ENCODE measurements around the gene PIP4P1. TPM values are rescaled to one million over a fixed set of nuclear protein-coding genes. Genes with fewer than 3 reads are reported as not detected.
A peak's percentile ranks its signal among the peaks of the same experiment; 100 is the strongest.

The PIP4P1 gene
- total and polyA plus RNA-seq, 10 of the 15 experiments (the other 5 are each of a cell fraction or from before 2014, with no cell fraction given), result 19.1 to 47.4 (median 39.7) TPM

DNA sequence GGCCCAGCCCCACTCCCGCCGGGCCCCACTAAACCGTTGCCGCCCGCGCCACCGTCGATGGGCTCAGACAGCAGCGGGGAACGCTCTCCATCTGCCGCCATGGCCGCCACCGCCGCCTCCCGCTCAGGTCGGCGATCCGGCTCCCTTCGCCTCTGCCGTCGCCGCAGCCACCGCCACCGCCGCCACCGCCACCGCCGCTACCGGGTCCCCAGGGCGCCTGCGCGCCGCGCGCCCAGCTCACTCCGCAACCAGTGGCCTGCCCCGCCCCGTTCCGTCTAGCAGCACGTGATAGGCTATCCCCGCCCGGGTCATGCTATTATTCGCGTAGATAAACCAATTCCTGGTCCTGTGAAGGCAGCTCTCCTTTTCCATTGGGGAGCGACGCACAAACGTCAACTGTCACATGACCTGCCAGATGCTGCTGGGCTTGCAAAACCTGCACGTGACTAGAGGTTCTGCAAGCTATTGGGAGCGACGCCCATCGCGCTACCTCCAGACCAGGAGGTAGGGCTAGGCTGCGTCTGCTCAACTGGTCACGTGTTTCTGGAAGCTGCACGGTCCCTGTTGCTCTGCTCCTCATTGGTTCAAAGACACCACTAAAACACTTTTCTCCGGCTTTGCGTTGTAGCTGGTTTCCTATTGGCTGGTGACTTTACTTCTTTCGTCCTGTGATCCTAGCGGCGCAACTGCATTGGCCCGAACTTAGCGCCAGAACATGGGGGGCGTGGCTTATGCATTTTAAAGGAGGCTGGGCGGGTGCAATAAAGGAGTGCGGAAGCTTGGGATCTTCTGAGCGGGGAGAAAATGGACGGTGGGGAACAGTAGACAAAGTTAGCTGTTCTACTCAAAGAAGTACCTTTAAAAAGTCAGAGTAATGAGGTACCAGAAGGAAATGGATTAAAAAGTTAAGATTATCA lies at the start of gene PIP4P1 (continued):
- TF ChIP-seq RELB (IDR thresholded peaks at IDR 0.05; ENCODE audit: low read depth) (peak; percentile 57; the same call in 1 of the 2 replicates), GATAD2B (conservative IDR thresholded peaks at IDR 0.05; ENCODE audit: low read depth) (peak; percentile 67), RBBP5 (conservative IDR thresholded peaks at IDR 0.05) (no peak), CBFB (IDR thresholded peaks at IDR 0.05; ENCODE audit: low read depth) (no peak), FOS (IDR thresholded peaks at IDR 0.05; ENCODE audit: borderline replicate concordance, extremely low read depth, insufficient read length) (peak; percentile 79), CHD2 (IDR thresholded peaks at IDR 0.05; ENCODE audit: borderline replicate concordance, low read depth, low read length) (peak; percentile 92; the same call in 1 of the 2 replicates), BMI1 (IDR thresholded peaks at IDR 0.05; ENCODE audit: borderline replicate concordance) (no peak), PAX8 (IDR thresholded peaks at IDR 0.05) (no peak), JUND (IDR thresholded peaks at IDR 0.05; ENCODE audit: low read depth, low read length) (no peak), PML (IDR thresholded peaks at IDR 0.05; ENCODE audit: low read length) (peak; percentile 74; the same call in 1 of the 2 replicates), KLF5 (IDR thresholded peaks at IDR 0.05; ENCODE audit: partially characterized antibody) (peak; percentile 63), FOXK2 (IDR thresholded peaks at IDR 0.05) (peak; percentile 85), ZBTB40 (IDR thresholded peaks at IDR 0.05; ENCODE audit: borderline replicate concordance) (peak; percentile 22; the same call in 1 of the 2 replicates)
- TF ChIP-seq, protein P1, sequence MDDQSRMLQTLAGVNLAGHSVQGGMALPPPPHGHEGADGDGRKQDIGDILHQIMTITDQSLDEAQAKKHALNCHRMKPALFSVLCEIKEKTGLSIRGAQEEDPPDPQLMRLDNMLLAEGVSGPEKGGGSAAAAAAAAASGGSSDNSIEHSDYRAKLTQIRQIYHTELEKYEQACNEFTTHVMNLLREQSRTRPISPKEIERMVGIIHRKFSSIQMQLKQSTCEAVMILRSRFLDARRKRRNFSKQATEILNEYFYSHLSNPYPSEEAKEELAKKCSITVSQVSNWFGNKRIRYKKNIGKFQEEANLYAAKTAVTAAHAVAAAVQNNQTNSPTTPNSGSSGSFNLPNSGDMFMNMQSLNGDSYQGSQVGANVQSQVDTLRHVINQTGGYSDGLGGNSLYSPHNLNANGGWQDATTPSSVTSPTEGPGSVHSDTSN (IDR thresholded peaks at IDR 0.05; ENCODE audit: insufficient replicate concordance, low read depth, low read length), result peak; percentile 28
- TF ChIP-seq, protein P2, sequence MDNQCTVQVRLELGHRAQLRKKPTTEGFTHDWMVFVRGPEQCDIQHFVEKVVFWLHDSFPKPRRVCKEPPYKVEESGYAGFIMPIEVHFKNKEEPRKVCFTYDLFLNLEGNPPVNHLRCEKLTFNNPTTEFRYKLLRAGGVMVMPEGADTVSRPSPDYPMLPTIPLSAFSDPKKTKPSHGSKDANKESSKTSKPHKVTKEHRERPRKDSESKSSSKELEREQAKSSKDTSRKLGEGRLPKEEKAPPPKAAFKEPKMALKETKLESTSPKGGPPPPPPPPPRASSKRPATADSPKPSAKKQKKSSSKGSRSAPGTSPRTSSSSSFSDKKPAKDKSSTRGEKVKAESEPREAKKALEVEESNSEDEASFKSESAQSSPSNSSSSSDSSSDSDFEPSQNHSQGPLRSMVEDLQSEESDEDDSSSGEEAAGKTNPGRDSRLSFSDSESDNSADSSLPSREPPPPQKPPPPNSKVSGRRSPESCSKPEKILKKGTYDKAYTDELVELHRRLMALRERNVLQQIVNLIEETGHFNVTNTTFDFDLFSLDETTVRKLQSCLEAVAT (IDR thresholded peaks at IDR 0.05), result peak; percentile 96
- TF ChIP-seq, protein P3, sequence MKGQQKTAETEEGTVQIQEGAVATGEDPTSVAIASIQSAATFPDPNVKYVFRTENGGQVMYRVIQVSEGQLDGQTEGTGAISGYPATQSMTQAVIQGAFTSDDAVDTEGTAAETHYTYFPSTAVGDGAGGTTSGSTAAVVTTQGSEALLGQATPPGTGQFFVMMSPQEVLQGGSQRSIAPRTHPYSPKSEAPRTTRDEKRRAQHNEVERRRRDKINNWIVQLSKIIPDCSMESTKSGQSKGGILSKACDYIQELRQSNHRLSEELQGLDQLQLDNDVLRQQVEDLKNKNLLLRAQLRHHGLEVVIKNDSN (IDR thresholded peaks at IDR 0.05; ENCODE audit: borderline replicate concordance, extremely low read length, insufficient read depth, low read depth, low read length), result peak; percentile 97
